GM13977 (cell line): ENCODE data around the gene SF1.
"Not testable (repeated sequence)": the region's sequence is repeated elsewhere in the genome, so short reads cannot be mapped to it uniquely, and the experiment has no call there.

ENCODE experiments used
- DNase-seq: peaks from one replicate; pipeline ENCODE4 v3.0.0; 2012; ENCODE audit warnings: low spot score
- CTCF ChIP-seq: IDR thresholded peaks from 2 replicates; pipeline ENCODE4 v1.5.1; 2012; ENCODE audit warnings: mild to moderate bottlenecking, control low read depth; ENCODE audit not compliant: insufficient read depth; ENCODE audit errors: extremely low read depth, missing control alignments
- in situ Hi-C: fragments of 300-500 bp; cut with MboI; formaldehyde crosslinking; loops from one replicate; pipeline ENCODE4 v1.12.0; 2022; ENCODE audit warnings: low sequenced_read_pairs, low pct_unique_long_range_greater_than_20kb, mixed read lengths, inconsistent platforms; ENCODE audit not compliant: unreplicated experiment

Gene SF1

GRCh38 chr11:64778473-64779298, at the start of gene SF1:
Gene SF1, minus strand, starts transcription at chr11:64778542. Its CDS starts 150 bp downstream, at chr11:64778392.
- peak; percentile 16 for TF ChIP-seq CTCF
- DNase-seq, result peak; percentile 97
- in situ Hi-C loops, result no loop called here

GRCh38 chr11:64827451-64827839, 49.1 kb upstream of the SF1 start:
- no peak for DNase-seq
- in situ Hi-C loops, result no loop called here
- TF ChIP-seq CTCF, result no peak

- DNase-seq, result no peak
Observed at GRCh38 chr11:64826578-64827450, 48.5 kb upstream of the SF1 start.

GRCh38 chr11:64826062-64826461, 47.7 kb upstream of the SF1 start:
- no peak for DNase-seq
- TF ChIP-seq CTCF, result no peak
- in situ Hi-C loops, result no loop called here

More at GRCh38 chr11:64826578-64827450, 48.5 kb upstream of the SF1 start:
- TF ChIP-seq CTCF, result no peak
- in situ Hi-C loops, result no loop called here

- DNase-seq, result no peak
- TF ChIP-seq CTCF, result no peak
- in situ Hi-C loops, result no loop called here
Observed at GRCh38 chr11:64823568-64824119, 45.3 kb upstream of the SF1 start.

GRCh38 chr11:64817476-64817875, 39.1 kb upstream of the SF1 start:
- no peak for DNase-seq
- no peak for TF ChIP-seq CTCF
- in situ Hi-C loops, result no loop called here

GRCh38 chr11:64815433-64815832, 37.1 kb upstream of the SF1 start:
- in situ Hi-C loops, DNase-seq: not testable (repeated sequence)
